ENCODE measurements around the gene NPC1.

DNA sequence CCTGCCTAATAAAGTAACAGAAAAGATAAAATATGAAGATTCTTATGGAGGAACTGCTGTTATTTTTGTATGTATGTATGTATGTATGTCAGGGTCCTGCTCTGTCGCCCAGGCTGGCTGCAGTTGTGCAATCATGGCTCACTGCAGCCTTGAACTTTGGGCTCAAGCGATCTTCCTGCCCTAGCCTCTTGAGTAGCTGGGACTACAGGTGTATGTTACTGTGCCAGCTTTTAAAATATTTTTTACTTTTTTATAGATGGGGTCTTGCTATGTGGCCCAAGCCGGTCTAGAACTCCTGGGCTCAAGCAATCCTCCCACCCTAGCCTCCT is 49.7 kb upstream of the NPC1 start:
- TF ChIP-seq, protein P1, sequence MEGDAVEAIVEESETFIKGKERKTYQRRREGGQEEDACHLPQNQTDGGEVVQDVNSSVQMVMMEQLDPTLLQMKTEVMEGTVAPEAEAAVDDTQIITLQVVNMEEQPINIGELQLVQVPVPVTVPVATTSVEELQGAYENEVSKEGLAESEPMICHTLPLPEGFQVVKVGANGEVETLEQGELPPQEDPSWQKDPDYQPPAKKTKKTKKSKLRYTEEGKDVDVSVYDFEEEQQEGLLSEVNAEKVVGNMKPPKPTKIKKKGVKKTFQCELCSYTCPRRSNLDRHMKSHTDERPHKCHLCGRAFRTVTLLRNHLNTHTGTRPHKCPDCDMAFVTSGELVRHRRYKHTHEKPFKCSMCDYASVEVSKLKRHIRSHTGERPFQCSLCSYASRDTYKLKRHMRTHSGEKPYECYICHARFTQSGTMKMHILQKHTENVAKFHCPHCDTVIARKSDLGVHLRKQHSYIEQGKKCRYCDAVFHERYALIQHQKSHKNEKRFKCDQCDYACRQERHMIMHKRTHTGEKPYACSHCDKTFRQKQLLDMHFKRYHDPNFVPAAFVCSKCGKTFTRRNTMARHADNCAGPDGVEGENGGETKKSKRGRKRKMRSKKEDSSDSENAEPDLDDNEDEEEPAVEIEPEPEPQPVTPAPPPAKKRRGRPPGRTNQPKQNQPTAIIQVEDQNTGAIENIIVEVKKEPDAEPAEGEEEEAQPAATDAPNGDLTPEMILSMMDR (IDR thresholded peaks at IDR 0.05), result no peak
- TF ChIP-seq MYC (IDR thresholded peaks at IDR 0.05; ENCODE audit: borderline replicate concordance, low read length) (no peak), ZFP36 (IDR thresholded peaks at IDR 0.05; ENCODE audit: borderline replicate concordance, partially characterized antibody) (no peak), RAD21 (conservative IDR thresholded peaks at IDR 0.05 in 1 of 2, IDR thresholded peaks at IDR 0.05 in 1 of 2) (no peak), EP300 (IDR thresholded peaks at IDR 0.05) (no peak), ZSCAN20 (CRISPR knock-in tag; IDR thresholded peaks at IDR 0.05) (no peak), POLR2A (IDR thresholded peaks at IDR 0.05; ENCODE audit: low read length) (no peak), NFE2L2 (conservative IDR thresholded peaks at IDR 0.05; ENCODE audit: low read length) (no peak), RCOR1 (IDR thresholded peaks at IDR 0.05; ENCODE audit: low read depth, low read length) (no peak), JUN (IDR thresholded peaks at IDR 0.05) (no peak), PHF8 (IDR thresholded peaks at IDR 0.05; ENCODE audit: borderline replicate concordance, low read depth) (no peak)
- TF ChIP-seq, protein P2, sequence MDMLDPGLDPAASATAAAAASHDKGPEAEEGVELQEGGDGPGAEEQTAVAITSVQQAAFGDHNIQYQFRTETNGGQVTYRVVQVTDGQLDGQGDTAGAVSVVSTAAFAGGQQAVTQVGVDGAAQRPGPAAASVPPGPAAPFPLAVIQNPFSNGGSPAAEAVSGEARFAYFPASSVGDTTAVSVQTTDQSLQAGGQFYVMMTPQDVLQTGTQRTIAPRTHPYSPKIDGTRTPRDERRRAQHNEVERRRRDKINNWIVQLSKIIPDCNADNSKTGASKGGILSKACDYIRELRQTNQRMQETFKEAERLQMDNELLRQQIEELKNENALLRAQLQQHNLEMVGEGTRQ (IDR thresholded peaks at IDR 0.05), result no peak
- TF ChIP-seq, protein P3, sequence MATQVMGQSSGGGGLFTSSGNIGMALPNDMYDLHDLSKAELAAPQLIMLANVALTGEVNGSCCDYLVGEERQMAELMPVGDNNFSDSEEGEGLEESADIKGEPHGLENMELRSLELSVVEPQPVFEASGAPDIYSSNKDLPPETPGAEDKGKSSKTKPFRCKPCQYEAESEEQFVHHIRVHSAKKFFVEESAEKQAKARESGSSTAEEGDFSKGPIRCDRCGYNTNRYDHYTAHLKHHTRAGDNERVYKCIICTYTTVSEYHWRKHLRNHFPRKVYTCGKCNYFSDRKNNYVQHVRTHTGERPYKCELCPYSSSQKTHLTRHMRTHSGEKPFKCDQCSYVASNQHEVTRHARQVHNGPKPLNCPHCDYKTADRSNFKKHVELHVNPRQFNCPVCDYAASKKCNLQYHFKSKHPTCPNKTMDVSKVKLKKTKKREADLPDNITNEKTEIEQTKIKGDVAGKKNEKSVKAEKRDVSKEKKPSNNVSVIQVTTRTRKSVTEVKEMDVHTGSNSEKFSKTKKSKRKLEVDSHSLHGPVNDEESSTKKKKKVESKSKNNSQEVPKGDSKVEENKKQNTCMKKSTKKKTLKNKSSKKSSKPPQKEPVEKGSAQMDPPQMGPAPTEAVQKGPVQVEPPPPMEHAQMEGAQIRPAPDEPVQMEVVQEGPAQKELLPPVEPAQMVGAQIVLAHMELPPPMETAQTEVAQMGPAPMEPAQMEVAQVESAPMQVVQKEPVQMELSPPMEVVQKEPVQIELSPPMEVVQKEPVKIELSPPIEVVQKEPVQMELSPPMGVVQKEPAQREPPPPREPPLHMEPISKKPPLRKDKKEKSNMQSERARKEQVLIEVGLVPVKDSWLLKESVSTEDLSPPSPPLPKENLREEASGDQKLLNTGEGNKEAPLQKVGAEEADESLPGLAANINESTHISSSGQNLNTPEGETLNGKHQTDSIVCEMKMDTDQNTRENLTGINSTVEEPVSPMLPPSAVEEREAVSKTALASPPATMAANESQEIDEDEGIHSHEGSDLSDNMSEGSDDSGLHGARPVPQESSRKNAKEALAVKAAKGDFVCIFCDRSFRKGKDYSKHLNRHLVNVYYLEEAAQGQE (IDR thresholded peaks at IDR 0.05), result no peak

Measured in A549 (cell line).